ENCODE measurements around the gene MBD3L3.

DNA sequence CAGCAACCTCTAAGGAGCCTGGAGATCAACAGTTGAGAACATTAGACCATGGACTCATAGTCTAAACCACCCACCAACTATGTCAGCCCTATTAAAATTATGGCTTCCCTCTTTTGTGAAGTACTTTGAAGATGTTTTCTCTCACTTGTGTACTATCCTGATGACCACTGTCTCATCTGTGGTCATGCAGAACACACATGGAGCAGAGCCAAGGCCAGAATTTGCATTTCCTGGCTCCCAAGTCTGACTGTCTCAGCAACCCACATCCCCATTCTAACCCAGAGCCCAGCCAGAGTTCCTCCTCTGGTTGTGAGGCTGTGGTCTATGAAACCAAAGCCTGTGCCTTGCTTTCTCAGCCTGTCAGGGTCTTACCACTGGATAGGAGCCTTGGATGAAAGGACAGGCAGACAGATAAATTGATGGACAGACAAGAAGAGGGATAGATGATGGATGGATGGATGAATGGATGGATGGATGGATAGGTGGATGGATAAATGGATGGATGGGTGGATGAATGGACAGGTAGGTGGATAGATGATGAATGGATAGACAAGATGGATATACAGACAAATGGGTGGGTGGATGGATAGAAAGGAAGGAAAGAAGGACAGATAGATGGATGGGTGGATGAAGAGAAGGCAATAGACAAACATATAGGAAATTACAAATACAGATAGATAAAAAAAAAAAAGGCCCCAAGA is 46.4 kb upstream of the MBD3L3 start:
- TF ChIP-seq, protein P1, sequence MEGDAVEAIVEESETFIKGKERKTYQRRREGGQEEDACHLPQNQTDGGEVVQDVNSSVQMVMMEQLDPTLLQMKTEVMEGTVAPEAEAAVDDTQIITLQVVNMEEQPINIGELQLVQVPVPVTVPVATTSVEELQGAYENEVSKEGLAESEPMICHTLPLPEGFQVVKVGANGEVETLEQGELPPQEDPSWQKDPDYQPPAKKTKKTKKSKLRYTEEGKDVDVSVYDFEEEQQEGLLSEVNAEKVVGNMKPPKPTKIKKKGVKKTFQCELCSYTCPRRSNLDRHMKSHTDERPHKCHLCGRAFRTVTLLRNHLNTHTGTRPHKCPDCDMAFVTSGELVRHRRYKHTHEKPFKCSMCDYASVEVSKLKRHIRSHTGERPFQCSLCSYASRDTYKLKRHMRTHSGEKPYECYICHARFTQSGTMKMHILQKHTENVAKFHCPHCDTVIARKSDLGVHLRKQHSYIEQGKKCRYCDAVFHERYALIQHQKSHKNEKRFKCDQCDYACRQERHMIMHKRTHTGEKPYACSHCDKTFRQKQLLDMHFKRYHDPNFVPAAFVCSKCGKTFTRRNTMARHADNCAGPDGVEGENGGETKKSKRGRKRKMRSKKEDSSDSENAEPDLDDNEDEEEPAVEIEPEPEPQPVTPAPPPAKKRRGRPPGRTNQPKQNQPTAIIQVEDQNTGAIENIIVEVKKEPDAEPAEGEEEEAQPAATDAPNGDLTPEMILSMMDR (IDR thresholded peaks at IDR 0.05): no peak
- no peak for TF ChIP-seq POLR2A (IDR thresholded peaks at IDR 0.05)
